ENCODE measurements around the gene COL7A1.

COL7A1 gene

DNA sequence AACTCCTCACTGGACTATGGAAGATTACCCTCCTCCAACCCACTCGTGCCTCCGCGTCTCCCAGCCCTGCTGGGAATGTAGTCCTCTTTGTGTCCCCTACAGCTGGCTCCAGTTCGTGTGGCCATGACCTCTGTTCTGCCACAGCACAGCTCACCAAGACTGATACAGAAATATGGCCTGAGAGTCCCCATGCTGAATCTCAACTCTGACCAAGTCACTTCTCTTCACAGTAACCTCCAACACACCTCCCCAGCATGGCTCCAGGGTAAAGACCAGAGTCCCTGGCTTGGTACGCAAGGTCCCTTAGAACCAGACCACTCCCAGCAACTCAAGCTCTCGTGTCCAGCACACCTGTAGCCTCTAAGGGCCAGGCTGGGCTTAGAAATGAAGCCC, 2.3 kb upstream of the COL7A1 start:
- no peaks in the 10 kb centered on the region for H3K27me3 ChIP-seq (ENCODE audit: control insufficient read depth, insufficient read depth, low read length)
- no peaks in the 10 kb centered on the region for H3K9me3 ChIP-seq (ENCODE audit: control insufficient read depth, low read length)
- H3K27ac ChIP-seq = no peak overlapping the region
- no peaks in the 10 kb centered on the region for H3K79me2 ChIP-seq
- H3K4me1 ChIP-seq = peaks cover 7% of the 10 kb centered on the region
- no peak overlapping the region for H2AFZ ChIP-seq
- no peaks in the 10 kb centered on the region for H3K36me3 ChIP-seq (ENCODE audit: control insufficient read depth, insufficient read depth, low read length)
- H3K9ac ChIP-seq = no peak overlapping the region
- no peak overlapping the region for H3K4me2 ChIP-seq (ENCODE audit: low read length)
- H3K4me3 ChIP-seq (ENCODE audit: low read depth, low read length) = no peak overlapping the region
- TF ChIP-seq, protein P1, sequence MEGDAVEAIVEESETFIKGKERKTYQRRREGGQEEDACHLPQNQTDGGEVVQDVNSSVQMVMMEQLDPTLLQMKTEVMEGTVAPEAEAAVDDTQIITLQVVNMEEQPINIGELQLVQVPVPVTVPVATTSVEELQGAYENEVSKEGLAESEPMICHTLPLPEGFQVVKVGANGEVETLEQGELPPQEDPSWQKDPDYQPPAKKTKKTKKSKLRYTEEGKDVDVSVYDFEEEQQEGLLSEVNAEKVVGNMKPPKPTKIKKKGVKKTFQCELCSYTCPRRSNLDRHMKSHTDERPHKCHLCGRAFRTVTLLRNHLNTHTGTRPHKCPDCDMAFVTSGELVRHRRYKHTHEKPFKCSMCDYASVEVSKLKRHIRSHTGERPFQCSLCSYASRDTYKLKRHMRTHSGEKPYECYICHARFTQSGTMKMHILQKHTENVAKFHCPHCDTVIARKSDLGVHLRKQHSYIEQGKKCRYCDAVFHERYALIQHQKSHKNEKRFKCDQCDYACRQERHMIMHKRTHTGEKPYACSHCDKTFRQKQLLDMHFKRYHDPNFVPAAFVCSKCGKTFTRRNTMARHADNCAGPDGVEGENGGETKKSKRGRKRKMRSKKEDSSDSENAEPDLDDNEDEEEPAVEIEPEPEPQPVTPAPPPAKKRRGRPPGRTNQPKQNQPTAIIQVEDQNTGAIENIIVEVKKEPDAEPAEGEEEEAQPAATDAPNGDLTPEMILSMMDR (IDR thresholded peaks at IDR 0.05) = no peak

DNA sequence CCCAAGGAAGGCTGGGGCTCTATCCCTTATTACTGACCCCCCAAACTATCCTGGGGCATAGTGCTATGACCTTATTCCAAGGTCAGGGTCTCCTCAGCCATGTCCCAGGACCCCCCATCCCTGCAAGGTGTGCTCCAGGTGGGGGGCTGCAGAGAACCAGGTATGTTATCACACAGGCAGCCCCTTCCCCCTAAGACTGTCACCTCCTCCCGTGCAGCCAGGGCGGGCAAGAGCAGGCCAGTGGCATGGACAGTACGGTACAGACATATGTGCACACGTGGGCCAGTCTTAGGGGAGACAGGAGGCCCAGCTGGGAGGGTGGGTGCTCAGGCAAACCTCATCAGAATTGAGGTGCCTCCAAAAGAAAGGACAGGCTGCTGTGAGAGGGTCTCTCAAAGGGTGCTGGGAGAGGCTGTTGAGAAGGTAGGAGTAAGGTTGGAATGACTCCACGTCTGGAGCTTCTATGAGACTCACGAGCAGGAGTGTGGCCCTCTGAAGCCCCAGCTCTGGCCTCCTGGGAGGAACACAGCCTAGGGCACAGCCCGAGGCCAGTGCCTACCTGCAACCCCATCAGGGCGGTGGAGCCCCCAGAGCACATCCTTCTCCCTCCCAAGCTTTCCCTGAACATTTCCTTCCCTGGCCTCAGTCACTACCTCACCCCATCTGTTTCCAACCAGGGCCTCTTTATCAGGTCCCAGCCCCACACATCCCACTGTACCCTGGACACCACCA, 1.7 kb upstream of the COL7A1 start:
- Histone ChIP-seq H3K79me2 (no peaks in the 10 kb centered on the region), H3K27ac (no peak overlapping the region), H3K4me1 (peaks cover 7% of the 10 kb centered on the region), H3K4me2 (ENCODE audit: low read length) (no peak overlapping the region), H3K27me3 (ENCODE audit: control insufficient read depth, insufficient read depth, low read length) (no peaks in the 10 kb centered on the region), H3K4me3 (ENCODE audit: low read depth, low read length) (no peak overlapping the region), H3K36me3 (ENCODE audit: control insufficient read depth, insufficient read depth, low read length) (no peaks in the 10 kb centered on the region), H2AFZ (no peak overlapping the region), H3K9ac (no peak overlapping the region), H3K9me3 (ENCODE audit: control insufficient read depth, low read length) (no peaks in the 10 kb centered on the region)
- TF ChIP-seq, protein P1 (IDR thresholded peaks at IDR 0.05) = no peak

DNA sequence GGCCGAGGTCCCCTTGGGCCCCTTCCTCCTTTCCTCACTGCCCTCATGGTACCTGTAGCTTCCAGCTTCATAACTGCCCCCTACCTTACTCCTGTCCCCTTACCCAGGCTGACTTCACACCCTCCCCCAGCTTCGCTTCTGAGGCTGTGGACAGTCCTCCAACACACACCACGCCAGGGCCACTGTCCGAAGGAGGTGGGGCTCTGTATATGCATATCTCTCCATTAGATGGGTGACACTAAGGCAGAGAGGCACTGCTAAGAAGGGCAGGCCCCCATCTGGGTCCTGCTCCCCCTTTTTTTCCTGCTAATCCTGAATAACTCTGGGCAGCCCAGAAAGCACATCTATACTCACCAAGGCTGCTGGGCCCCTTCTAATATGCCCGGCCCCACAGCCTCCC, 1.0 kb upstream of the COL7A1 start:
- TF ChIP-seq, protein P1 (IDR thresholded peaks at IDR 0.05) = no peak
- no peak overlapping the region for H2AFZ ChIP-seq

DNA sequence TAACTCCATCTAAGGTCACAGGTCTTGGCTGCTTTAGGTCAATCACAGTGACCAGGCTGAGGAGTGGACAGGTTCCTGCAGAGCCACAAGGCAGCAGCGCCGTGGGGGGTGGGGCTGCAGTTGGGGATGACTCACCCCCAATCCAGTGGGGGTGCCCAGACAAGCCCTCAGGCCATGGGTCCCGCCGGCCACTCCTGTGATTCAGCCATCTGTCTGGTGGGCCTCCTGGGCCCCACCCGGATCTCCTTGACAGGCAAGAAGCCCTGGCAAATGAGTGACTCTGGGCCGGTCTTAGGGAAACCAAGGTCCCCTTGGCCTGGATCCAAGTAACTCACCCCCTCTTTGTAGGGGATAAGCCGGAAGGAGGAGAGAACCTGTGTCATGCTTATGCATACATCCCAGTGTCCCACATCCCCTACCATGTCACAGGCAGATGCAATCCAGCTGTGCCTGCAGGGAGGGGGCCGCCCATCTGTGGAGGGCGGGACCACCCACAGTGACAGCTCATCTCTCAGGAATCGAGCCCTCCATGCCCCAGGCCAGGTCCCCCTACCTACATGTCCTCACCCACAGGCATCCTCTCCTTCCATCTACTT, 495 bp upstream of the COL7A1 start:
- no peak overlapping the region for H3K27ac ChIP-seq
- TF ChIP-seq, protein P1 (IDR thresholded peaks at IDR 0.05) = no peak
- no peak overlapping the region for H3K4me2 ChIP-seq (ENCODE audit: low read length)
- no peaks in the 10 kb centered on the region for H3K9me3 ChIP-seq (ENCODE audit: control insufficient read depth, low read length)
- H3K36me3 ChIP-seq (ENCODE audit: control insufficient read depth, insufficient read depth, low read length) = no peaks in the 10 kb centered on the region
- H3K4me3 ChIP-seq (ENCODE audit: low read depth, low read length) = no peak overlapping the region
- no peaks in the 10 kb centered on the region for H3K79me2 ChIP-seq
- peaks cover 7% of the 10 kb centered on the region for H3K4me1 ChIP-seq
- no peaks in the 10 kb centered on the region for H3K27me3 ChIP-seq (ENCODE audit: control insufficient read depth, insufficient read depth, low read length)
- H2AFZ ChIP-seq = no peak overlapping the region
- H3K9ac ChIP-seq = no peak overlapping the region

More for the DNA sequence above, 1.0 kb upstream of the COL7A1 start:
- Histone ChIP-seq H3K27ac (no peak overlapping the region), H3K4me1 (peaks cover 7% of the 10 kb centered on the region), H3K9me3 (ENCODE audit: control insufficient read depth, low read length) (no peaks in the 10 kb centered on the region), H3K79me2 (no peaks in the 10 kb centered on the region), H3K4me3 (ENCODE audit: low read depth, low read length) (no peak overlapping the region), H3K9ac (no peak overlapping the region), H3K4me2 (ENCODE audit: low read length) (no peak overlapping the region), H3K36me3 (ENCODE audit: control insufficient read depth, insufficient read depth, low read length) (no peaks in the 10 kb centered on the region), H3K27me3 (ENCODE audit: control insufficient read depth, insufficient read depth, low read length) (no peaks in the 10 kb centered on the region)

Measured in parathyroid adenoma (tissue), 2 donors.